MM.1S (cell line): ENCODE data around the gene DHTKD1.

Experiments
- DNase-seq: peaks from one replicate; pipeline ENCODE4 v3.0.0-alpha.2; 2015
- H2AFZ ChIP-seq: fragments of 300-600 bp; sonication (generic); 2 replicates; pipeline ENCODE4 v1.6.0; 2016; ENCODE audit warnings: antibody characterized with exemption, low read length
- H3F3A ChIP-seq: fragments of 300-600 bp; sonication (generic); 2 replicates; pipeline ENCODE4 v1.6.1; 2016; ENCODE audit warnings: mild to moderate bottlenecking, antibody characterized with exemption, low read length, moderate library complexity, mixed read lengths; ENCODE audit not compliant: insufficient read depth
- H3K27ac ChIP-seq: fragments of 300-600 bp; sonication (generic); 2 replicates; pipeline ENCODE4 v1.5.1; 2016; ENCODE audit warnings: mild to moderate bottlenecking, low read length
- H3K27me3 ChIP-seq: fragments of 300-600 bp; sonication (generic); replicated peaks from 2 replicates; pipeline ENCODE4 v1.6.0; 2016; ENCODE audit warnings: low read length; ENCODE audit not compliant: insufficient read depth
- H3K36me3 ChIP-seq: fragments of 300-600 bp; sonication (generic); replicated peaks from 2 replicates; pipeline ENCODE4 v1.6.1; 2016; ENCODE audit warnings: mild to moderate bottlenecking, low read length, mixed read lengths; ENCODE audit not compliant: insufficient read depth
- H3K4me1 ChIP-seq: fragments of 300-600 bp; sonication (generic); 2 replicates; pipeline ENCODE4 v1.6.1; 2016; ENCODE audit warnings: low read length, mixed read lengths
- H3K4me2 ChIP-seq: fragments of 300-600 bp; sonication (generic); 2 replicates; pipeline ENCODE4 v1.6.0; 2016; ENCODE audit warnings: low read depth, low read length
- H3K4me3 ChIP-seq: fragments of 300-600 bp; sonication (generic); 2 replicates; pipeline ENCODE4 v1.5.1; 2016; ENCODE audit warnings: low read length, mixed read lengths
- H3K79me2 ChIP-seq: fragments of 300-600 bp; sonication (generic); 2 replicates; pipeline ENCODE4 v1.6.1; 2016; ENCODE audit warnings: mixed run types, low read length, mixed read lengths
- H3K9ac ChIP-seq: fragments of 300-600 bp; sonication (generic); 2 replicates; pipeline ENCODE4 v1.6.1; 2016; ENCODE audit warnings: low read length, mixed read lengths
- H3K9me2 ChIP-seq: fragments of 300-600 bp; sonication (generic); replicated peaks from 2 replicates; pipeline ENCODE4 v1.6.1; 2016; ENCODE audit warnings: mild to moderate bottlenecking, low read length, mixed read lengths; ENCODE audit not compliant: insufficient read depth
- H3K9me3 ChIP-seq: fragments of 300-600 bp; sonication (generic); replicated peaks from 2 replicates; pipeline ENCODE4 v1.6.1; 2016; ENCODE audit warnings: mild to moderate bottlenecking, low read length, mixed read lengths; ENCODE audit not compliant: insufficient read depth
- H4K20me1 ChIP-seq: fragments of 300-600 bp; sonication (generic); 2 replicates; pipeline ENCODE4 v1.6.1; 2016; ENCODE audit warnings: mild to moderate bottlenecking, low read length, moderate library complexity, mixed read lengths; ENCODE audit not compliant: insufficient read depth
- CTCF ChIP-seq: fragments of 300-600 bp; sonication (generic); IDR thresholded peaks from 2 replicates; pipeline ENCODE4 v1.5.1; 2016; ENCODE audit warnings: antibody characterized with exemption, low read length, mixed read lengths
- EZH2 ChIP-seq: fragments of 300-600 bp; sonication (generic); optimal IDR thresholded peaks from 2 replicates; pipeline ENCODE3; 2017; ENCODE audit warnings: low read depth, mild to moderate bottlenecking, antibody characterized with exemption, low read length, mixed read lengths
- EZH2phosphoT487 ChIP-seq: fragments of 300-600 bp; sonication (generic); IDR thresholded peaks from 2 replicates; pipeline ENCODE4 v1.6.1; 2018; ENCODE audit warnings: antibody characterized with exemption, low read length

DHTKD1 gene

GRCh38 chr10:12077580-12078180 is 8.9 kb downstream of the DHTKD1 start:
- H2AFZ ChIP-seq: no peak overlapping the region
- no peaks in the 10 kb centered on the region for H3K9me3 ChIP-seq
- no peaks in the 10 kb centered on the region for H4K20me1 ChIP-seq
- H3K9me2 ChIP-seq: no peaks in the 10 kb centered on the region
- no peak overlapping the region for H3K4me3 ChIP-seq
- 0 out of 2 replicates have a peak, but pooled peaks cover 9% of the 10 kb centered on the region for H3F3A ChIP-seq
- H3K9ac ChIP-seq: no peak overlapping the region
- no peaks in the 10 kb centered on the region for H3K27me3 ChIP-seq
- H3K4me2 ChIP-seq: no peak overlapping the region
- no peaks in the 10 kb centered on the region for H3K79me2 ChIP-seq
- H3K27ac ChIP-seq: no peak overlapping the region
- no peaks in the 10 kb centered on the region for H3K36me3 ChIP-seq
- DNase-seq: no peak
- TF ChIP-seq EZH2: no peak
- no peak for TF ChIP-seq EZH2phosphoT487
- no peak for TF ChIP-seq CTCF
- H3K4me1 ChIP-seq: no peaks in the 10 kb centered on the region

- TF ChIP-seq CTCF: no peak
- no peak for TF ChIP-seq EZH2
- no peak for TF ChIP-seq EZH2phosphoT487
- Histone ChIP-seq H3K4me2 (no peak overlapping the region), H3K27me3 (no peaks in the 10 kb centered on the region), H3K9me2 (no peaks in the 10 kb centered on the region), H4K20me1 (no peaks in the 10 kb centered on the region), H3K36me3 (no peaks in the 10 kb centered on the region), H2AFZ (no peak overlapping the region), H3K4me3 (no peak overlapping the region), H3K27ac (no peak overlapping the region), H3K9me3 (no peaks in the 10 kb centered on the region), H3K4me1 (no peaks in the 10 kb centered on the region), H3F3A (no peaks in the 10 kb centered on the region), H3K79me2 (no peaks in the 10 kb centered on the region), H3K9ac (no peak overlapping the region)
- no peak for DNase-seq
Measured at GRCh38 chr10:12081470-12081869, 12.7 kb downstream of the DHTKD1 start.

GRCh38 chr10:12081879-12082557 is 13.3 kb downstream of the DHTKD1 start:
- Histone ChIP-seq H3K4me1 (no peaks in the 10 kb centered on the region), H2AFZ (no peak overlapping the region), H3K36me3 (no peaks in the 10 kb centered on the region), H4K20me1 (no peaks in the 10 kb centered on the region), H3K27me3 (no peaks in the 10 kb centered on the region), H3K4me3 (no peak overlapping the region), H3K9ac (no peak overlapping the region), H3K4me2 (no peak overlapping the region), H3K79me2 (no peaks in the 10 kb centered on the region), H3F3A (no peaks in the 10 kb centered on the region), H3K9me3 (no peaks in the 10 kb centered on the region), H3K9me2 (no peaks in the 10 kb centered on the region), H3K27ac (no peak overlapping the region)
- TF ChIP-seq EZH2phosphoT487 (no peak), CTCF (no peak), EZH2 (no peak)
- no peak for DNase-seq
